ENCODE measurements around the gene DSCAML1.

DSCAML1 gene

DNA sequence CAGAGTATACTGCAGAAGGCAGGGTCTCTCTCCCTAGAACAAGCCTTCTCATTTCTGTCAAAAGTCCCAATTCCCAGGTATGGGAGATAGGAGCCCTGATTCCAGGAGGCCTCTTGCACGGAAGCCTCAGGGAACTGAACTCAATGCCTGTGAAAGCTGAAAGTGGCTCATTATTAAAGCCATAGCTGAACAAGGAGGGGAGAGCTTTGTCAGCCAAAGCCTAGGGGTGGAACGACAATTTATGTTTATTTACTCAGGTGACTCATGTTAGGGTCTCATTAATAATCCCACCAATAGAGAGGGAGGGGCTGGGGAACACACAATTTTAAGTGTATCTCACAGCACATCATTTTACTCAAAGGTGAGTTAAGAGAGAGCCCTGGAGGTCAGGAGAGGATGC, 44.9 kb downstream of the DSCAML1 start:
- 100% methylated on average over 1 of the region's 2 CpGs for WGBS, 2 experiments (ENCODE audit: insufficient coverage in 2 of 2)
- Histone ChIP-seq H3K27ac (ENCODE audit: low read depth, low read length, severe bottlenecking) (no peak overlapping the region), H3K4me1 (ENCODE audit: control insufficient read depth, insufficient read depth, low read length, poor library complexity, severe bottlenecking) (no peaks in the 10 kb centered on the region), H3K36me3 (ENCODE audit: control insufficient read depth, insufficient read depth, low read length) (no peaks in the 10 kb centered on the region), H3K4me3 (ENCODE audit: extremely low read depth, insufficient read depth, low read length, poor library complexity, severe bottlenecking) (no peak overlapping the region), H3K9me3 (ENCODE audit: control insufficient read depth, low read length) (no peaks in the 10 kb centered on the region)

- Histone ChIP-seq H3K27ac (ENCODE audit: low read depth, low read length, severe bottlenecking) (no peak overlapping the region), H3K4me3 (ENCODE audit: extremely low read depth, insufficient read depth, low read length, poor library complexity, severe bottlenecking) (no peak overlapping the region), H3K4me1 (ENCODE audit: control insufficient read depth, insufficient read depth, low read length, poor library complexity, severe bottlenecking) (no peaks in the 10 kb centered on the region), H3K9me3 (ENCODE audit: control insufficient read depth, low read length) (no peaks in the 10 kb centered on the region), H3K36me3 (ENCODE audit: control insufficient read depth, insufficient read depth, low read length) (no peaks in the 10 kb centered on the region)
- WGBS, 2 experiments (ENCODE audit: insufficient coverage in 2 of 2): 87 to 92% methylated on average over 8 to 9 of the region's 14 CpGs
Observed at GRCh38 chr11:117750916-117751662, 45.9 kb downstream of the DSCAML1 start.

GRCh38 chr11:117750357-117750756, 46.7 kb downstream of the DSCAML1 start:
- Histone ChIP-seq H3K27ac (ENCODE audit: low read depth, low read length, severe bottlenecking) (no peak overlapping the region), H3K9me3 (ENCODE audit: control insufficient read depth, low read length) (no peaks in the 10 kb centered on the region), H3K4me1 (ENCODE audit: control insufficient read depth, insufficient read depth, low read length, poor library complexity, severe bottlenecking) (no peaks in the 10 kb centered on the region), H3K4me3 (ENCODE audit: extremely low read depth, insufficient read depth, low read length, poor library complexity, severe bottlenecking) (no peak overlapping the region), H3K36me3 (ENCODE audit: control insufficient read depth, insufficient read depth, low read length) (no peaks in the 10 kb centered on the region)
- WGBS, 2 experiments (ENCODE audit: insufficient coverage in 2 of 2): 87 to 92% methylated on average over 5 of the region's 5 CpGs

DNA sequence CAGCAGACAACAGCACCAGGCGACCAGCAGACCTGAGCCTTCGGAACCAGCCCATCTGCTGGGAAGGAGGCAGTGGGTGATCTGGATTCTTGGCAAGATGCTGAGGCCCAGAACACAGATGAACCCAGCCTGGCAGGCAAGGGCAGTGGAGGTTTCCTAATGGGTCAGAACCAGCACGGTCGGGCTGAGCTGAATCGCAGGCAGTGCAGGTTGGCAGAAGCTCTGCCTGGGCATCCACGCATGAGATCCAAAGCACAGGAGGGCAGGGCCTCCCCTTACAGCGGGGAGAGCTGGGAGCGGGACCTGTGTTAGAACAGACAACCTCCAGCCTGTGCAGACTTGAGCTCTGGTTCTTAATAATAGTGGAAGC, 47.5 kb downstream of the DSCAML1 start:
- no peaks in the 10 kb centered on the region for H3K36me3 ChIP-seq (ENCODE audit: control insufficient read depth, insufficient read depth, low read length)
- H3K4me1 ChIP-seq (ENCODE audit: control insufficient read depth, insufficient read depth, low read length, poor library complexity, severe bottlenecking): no peaks in the 10 kb centered on the region
- no peak overlapping the region for H3K4me3 ChIP-seq (ENCODE audit: extremely low read depth, insufficient read depth, low read length, poor library complexity, severe bottlenecking)
- no peak overlapping the region for H3K27ac ChIP-seq (ENCODE audit: low read depth, low read length, severe bottlenecking)
- WGBS, 2 experiments (ENCODE audit: insufficient coverage in 2 of 2): 94 to 97% methylated on average over 7 to 8 of the region's 8 CpGs
- no peaks in the 10 kb centered on the region for H3K9me3 ChIP-seq (ENCODE audit: control insufficient read depth, low read length)

- H3K4me1 ChIP-seq (ENCODE audit: control insufficient read depth, insufficient read depth, low read length, poor library complexity, severe bottlenecking): no peaks in the 10 kb centered on the region
- no peak overlapping the region for H3K4me3 ChIP-seq (ENCODE audit: extremely low read depth, insufficient read depth, low read length, poor library complexity, severe bottlenecking)
- whole genome bisulfite sequencing, 2 experiments (ENCODE audit: insufficient coverage in 2 of 2): 90 to 94% methylated on average over 9 to 11 of the region's 14 CpGs
- no peaks in the 10 kb centered on the region for H3K36me3 ChIP-seq (ENCODE audit: control insufficient read depth, insufficient read depth, low read length)
- no peaks in the 10 kb centered on the region for H3K9me3 ChIP-seq (ENCODE audit: control insufficient read depth, low read length)
- H3K27ac ChIP-seq (ENCODE audit: low read depth, low read length, severe bottlenecking): no peak overlapping the region
Observed at GRCh38 chr11:117748771-117749540, 48.1 kb downstream of the DSCAML1 start.

DNA sequence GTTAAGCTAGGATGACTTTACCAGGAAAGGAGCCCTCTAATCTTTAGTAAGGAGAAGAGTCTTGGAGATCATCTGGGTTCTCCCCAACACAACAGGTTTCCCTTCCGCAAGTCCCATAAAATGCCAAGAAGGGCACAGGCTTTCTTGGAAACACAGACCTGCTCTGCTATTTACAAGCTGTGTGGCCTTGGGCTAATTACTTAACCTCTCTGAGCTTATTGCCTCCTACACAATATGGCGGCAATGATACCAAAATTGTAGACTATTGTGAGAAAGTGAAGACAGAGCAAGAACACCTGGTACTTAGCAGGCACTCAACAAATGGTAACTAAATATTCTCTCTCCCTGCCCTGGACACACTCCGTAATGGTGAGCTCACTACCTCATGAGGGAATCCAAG, 49.1 kb downstream of the DSCAML1 start:
- Histone ChIP-seq H3K9me3 (ENCODE audit: control insufficient read depth, low read length) (no peaks in the 10 kb centered on the region), H3K4me3 (ENCODE audit: extremely low read depth, insufficient read depth, low read length, poor library complexity, severe bottlenecking) (no peak overlapping the region), H3K27ac (ENCODE audit: low read depth, low read length, severe bottlenecking) (no peak overlapping the region), H3K4me1 (ENCODE audit: control insufficient read depth, insufficient read depth, low read length, poor library complexity, severe bottlenecking) (no peaks in the 10 kb centered on the region), H3K36me3 (ENCODE audit: control insufficient read depth, insufficient read depth, low read length) (no peaks in the 10 kb centered on the region)
- 93 to 95% methylated on average over 2 to 3 of the region's 3 CpGs for whole genome bisulfite sequencing, 2 experiments (ENCODE audit: insufficient coverage in 2 of 2)

- Histone ChIP-seq H3K36me3 (ENCODE audit: control insufficient read depth, insufficient read depth, low read length) (no peaks in the 10 kb centered on the region), H3K4me3 (ENCODE audit: extremely low read depth, insufficient read depth, low read length, poor library complexity, severe bottlenecking) (no peak overlapping the region), H3K4me1 (ENCODE audit: control insufficient read depth, insufficient read depth, low read length, poor library complexity, severe bottlenecking) (no peaks in the 10 kb centered on the region), H3K27ac (ENCODE audit: low read depth, low read length, severe bottlenecking) (no peak overlapping the region), H3K9me3 (ENCODE audit: control insufficient read depth, low read length) (peaks cover 5% of the 10 kb centered on the region)
- WGBS, 2 experiments (ENCODE audit: insufficient coverage in 2 of 2): 89 to 91% methylated on average over 7 of the region's 7 CpGs
Observed at GRCh38 chr11:117745346-117745745, 51.7 kb downstream of the DSCAML1 start.

GRCh38 chr11:117744471-117745150, 52.4 kb downstream of the DSCAML1 start:
- H3K4me1 ChIP-seq (ENCODE audit: control insufficient read depth, insufficient read depth, low read length, poor library complexity, severe bottlenecking): no peaks in the 10 kb centered on the region
- H3K4me3 ChIP-seq (ENCODE audit: extremely low read depth, insufficient read depth, low read length, poor library complexity, severe bottlenecking): no peak overlapping the region
- 79 to 81% methylated on average over 9 to 10 of the region's 11 CpGs for whole genome bisulfite sequencing, 2 experiments (ENCODE audit: insufficient coverage in 2 of 2)
- no peak overlapping the region for H3K27ac ChIP-seq (ENCODE audit: low read depth, low read length, severe bottlenecking)
- H3K9me3 ChIP-seq (ENCODE audit: control insufficient read depth, low read length): peaks cover 5% of the 10 kb centered on the region
- no peaks in the 10 kb centered on the region for H3K36me3 ChIP-seq (ENCODE audit: control insufficient read depth, insufficient read depth, low read length)

DNA sequence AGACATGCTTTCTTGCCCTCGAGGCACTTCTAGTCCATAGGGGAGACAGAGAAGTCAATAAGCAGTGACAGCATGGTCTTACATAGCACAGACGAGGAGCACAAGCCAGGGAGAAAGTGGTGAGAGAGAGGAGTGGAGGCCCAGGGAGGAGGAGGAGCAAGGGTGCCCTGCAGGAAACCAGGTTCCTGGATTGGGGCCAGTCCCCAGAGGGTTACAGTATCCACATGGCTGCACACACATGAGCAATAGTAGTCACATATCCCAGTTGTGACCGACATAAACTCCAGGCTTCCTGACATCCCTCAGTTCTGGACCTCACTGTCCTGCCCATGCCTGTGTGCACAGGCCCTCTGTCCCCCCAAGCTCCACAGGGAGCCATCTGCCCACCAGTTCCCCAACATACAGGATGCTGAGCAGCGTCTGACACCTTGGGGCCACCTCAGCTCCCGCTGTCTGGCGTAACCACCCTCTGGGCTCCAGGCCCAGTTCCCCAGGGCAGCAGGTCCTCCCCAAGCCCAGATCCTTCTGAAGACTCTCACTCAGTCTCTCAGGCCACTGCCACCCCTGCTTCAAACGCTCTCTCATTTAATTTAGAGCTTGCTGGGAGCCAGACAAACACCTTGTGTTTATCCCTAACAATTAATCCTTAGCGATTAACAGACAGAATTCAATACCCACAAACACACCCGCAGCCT, 53.7 kb downstream of the DSCAML1 start:
- Histone ChIP-seq H3K27ac (ENCODE audit: low read depth, low read length, severe bottlenecking) (no peak overlapping the region), H3K36me3 (ENCODE audit: control insufficient read depth, insufficient read depth, low read length) (no peaks in the 10 kb centered on the region), H3K4me3 (ENCODE audit: extremely low read depth, insufficient read depth, low read length, poor library complexity, severe bottlenecking) (no peak overlapping the region), H3K9me3 (ENCODE audit: control insufficient read depth, low read length) (peaks cover 5% of the 10 kb centered on the region), H3K4me1 (ENCODE audit: control insufficient read depth, insufficient read depth, low read length, poor library complexity, severe bottlenecking) (peaks cover 6% of the 10 kb centered on the region)
- WGBS, 2 experiments (ENCODE audit: insufficient coverage in 2 of 2): 85 to 90% methylated on average over 8 to 9 of the region's 9 CpGs

GRCh38 chr11:117738246-117738957, 58.6 kb downstream of the DSCAML1 start:
- WGBS, 2 experiments (ENCODE audit: insufficient coverage in 2 of 2): 81 to 90% methylated on average over 7 to 8 of the region's 8 CpGs
- no peaks in the 10 kb centered on the region for H3K36me3 ChIP-seq (ENCODE audit: control insufficient read depth, insufficient read depth, low read length)
- peaks cover 5% of the 10 kb centered on the region for H3K9me3 ChIP-seq (ENCODE audit: control insufficient read depth, low read length)
- H3K4me1 ChIP-seq (ENCODE audit: control insufficient read depth, insufficient read depth, low read length, poor library complexity, severe bottlenecking): peaks cover 15% of the 10 kb centered on the region
- H3K27ac ChIP-seq (ENCODE audit: low read depth, low read length, severe bottlenecking): no peak overlapping the region
- no peak overlapping the region for H3K4me3 ChIP-seq (ENCODE audit: extremely low read depth, insufficient read depth, low read length, poor library complexity, severe bottlenecking)
